ENCODE data around the gene PICALM. TPM values are rescaled to one million over a fixed set of nuclear protein-coding genes. Genes with fewer than 3 reads are reported as not detected.
"Not testable (repeated sequence)": the region's sequence is repeated elsewhere in the genome, so short reads cannot be mapped to it uniquely, and the experiment has no call there.

The PICALM gene
- total RNA-seq, 4 donors from 2014 or later: 164 to 386 (median 189) TPM

- TF ChIP-seq CTCF (IDR thresholded peaks at IDR 0.05): no peak
- no peak overlapping the region for H3K27ac ChIP-seq
- H3K36me3 ChIP-seq: no peaks in the 10 kb centered on the region
- no peaks in the 10 kb centered on the region for H3K27me3 ChIP-seq
- peaks cover 5% of the 10 kb centered on the region for H3K4me1 ChIP-seq
- no peak overlapping the region for H3K4me3 ChIP-seq
- DNase-seq (ENCODE audit: low spot score in 2 of 2): no peak
- H3K9me3 ChIP-seq: no peaks in the 10 kb centered on the region
- WGBS: 28% methylated on average over 2 of the region's 2 CpGs
Measured at GRCh38 chr11:86091566-86091965, 22.7 kb upstream of the PICALM start.

GRCh38 chr11:86091086-86091485, 22.2 kb upstream of the PICALM start:
- no peak overlapping the region for H3K27ac ChIP-seq
- DNase-seq (ENCODE audit: low spot score in 2 of 2): no peak
- TF ChIP-seq CTCF (IDR thresholded peaks at IDR 0.05): no peak
- TF ChIP-seq POLR2A (IDR thresholded peaks at IDR 0.05): no peak
- TF ChIP-seq EP300 (IDR thresholded peaks at IDR 0.05): no peak
- no peak for TF ChIP-seq POLR2AphosphoS5 (IDR thresholded peaks at IDR 0.05)
- 82% methylated on average over 1 of the region's 1 CpG for WGBS
- no peak overlapping the region for H3K4me3 ChIP-seq
- H3K9me3 ChIP-seq: no peaks in the 10 kb centered on the region
- H3K27me3 ChIP-seq: no peaks in the 10 kb centered on the region
- no peaks in the 10 kb centered on the region for H3K36me3 ChIP-seq
- peaks cover 5% of the 10 kb centered on the region for H3K4me1 ChIP-seq

GRCh38 chr11:86089659-86090058, 20.8 kb upstream of the PICALM start:
- H3K27ac ChIP-seq: no peak overlapping the region
- no peaks in the 10 kb centered on the region for H3K27me3 ChIP-seq
- no peaks in the 10 kb centered on the region for H3K36me3 ChIP-seq
- H3K9me3 ChIP-seq: no peaks in the 10 kb centered on the region
- TF ChIP-seq POLR2A (IDR thresholded peaks at IDR 0.05) (no peak), EP300 (IDR thresholded peaks at IDR 0.05) (no peak), CTCF (IDR thresholded peaks at IDR 0.05) (no peak), POLR2AphosphoS5 (IDR thresholded peaks at IDR 0.05) (no peak)
- H3K4me3 ChIP-seq: no peak overlapping the region
- no peak for DNase-seq (ENCODE audit: low spot score in 2 of 2)
- H3K4me1 ChIP-seq: peaks cover 5% of the 10 kb centered on the region
- whole genome bisulfite sequencing: 29% methylated on average over 1 of the region's 1 CpG

GRCh38 chr11:86087688-86088087, 18.8 kb upstream of the PICALM start:
- not testable (repeated sequence) for H3K4me1 ChIP-seq; H3K27ac ChIP-seq; DNase-seq (ENCODE audit: low spot score in 2 of 2); H3K4me3 ChIP-seq; H3K27me3 ChIP-seq; H3K9me3 ChIP-seq; H3K36me3 ChIP-seq
- 100% methylated on average over 2 of the region's 2 CpGs for WGBS

- no peaks in the 10 kb centered on the region for H3K27me3 ChIP-seq
- no peak overlapping the region for H3K4me3 ChIP-seq
- no peaks in the 10 kb centered on the region for H3K9me3 ChIP-seq
- no peak for DNase-seq (ENCODE audit: low spot score in 2 of 2)
- H3K27ac ChIP-seq: no peak overlapping the region
- TF ChIP-seq POLR2AphosphoS5 (IDR thresholded peaks at IDR 0.05): no peak
- TF ChIP-seq CTCF (IDR thresholded peaks at IDR 0.05): no peak
- TF ChIP-seq POLR2A (IDR thresholded peaks at IDR 0.05): no peak
- no peak for TF ChIP-seq EP300 (IDR thresholded peaks at IDR 0.05)
- WGBS: 71% methylated on average over 2 of the region's 2 CpGs
- H3K36me3 ChIP-seq: no peaks in the 10 kb centered on the region
- peaks cover 5% of the 10 kb centered on the region for H3K4me1 ChIP-seq
Measured at GRCh38 chr11:86087256-86087655, 18.4 kb upstream of the PICALM start.

GRCh38 chr11:86081455-86081854, 12.6 kb upstream of the PICALM start:
- Histone ChIP-seq H3K9me3 (no peaks in the 10 kb centered on the region), H3K27ac (no peak overlapping the region), H3K4me3 (no peak overlapping the region), H3K4me1 (no peaks in the 10 kb centered on the region), H3K27me3 (no peaks in the 10 kb centered on the region), H3K36me3 (no peaks in the 10 kb centered on the region)
- DNase-seq (ENCODE audit: low spot score in 2 of 2): no peak
- TF ChIP-seq EP300 (IDR thresholded peaks at IDR 0.05) (no peak), POLR2AphosphoS5 (IDR thresholded peaks at IDR 0.05) (no peak), POLR2A (IDR thresholded peaks at IDR 0.05) (no peak), CTCF (IDR thresholded peaks at IDR 0.05) (no peak)
- 87% methylated on average over 3 of the region's 3 CpGs for WGBS

Data from suprapubic skin (tissue), 4 donors.